Measurements from ENCODE around the gene KCNJ15. TPM values are rescaled to one million over a fixed set of nuclear protein-coding genes. Genes with fewer than 3 reads are reported as not detected.

The KCNJ15 gene
- total RNA-seq, 6 experiments from 2014 or later: 0.33 to 1.2 (median 0.50) TPM

GRCh38 chr21:38264571-38264970 is 7.8 kb downstream of the KCNJ15 start:
- no peak for DNase-seq
- H3K4me1 Mint-ChIP-seq (ENCODE audit: low read depth): peaks cover 94% of the 10 kb centered on the region
- H3K27ac Mint-ChIP-seq: no peak overlapping the region; the same call in 1 of the 2 replicates
- H3K9me3 Mint-ChIP-seq: no peaks in the 10 kb centered on the region
- no peak overlapping the region for H3K4me3 Mint-ChIP-seq
- H3K27me3 Mint-ChIP-seq (ENCODE audit: insufficient read depth): no peaks in the 10 kb centered on the region; the same call in 1 of the 2 replicates
- TF ChIP-seq CTCF (IDR thresholded peaks at IDR 0.05): no peak
- H3K36me3 Mint-ChIP-seq (ENCODE audit: low read depth): peaks cover 4% of the 10 kb centered on the region; the same call in 1 of the 2 replicates

DNA sequence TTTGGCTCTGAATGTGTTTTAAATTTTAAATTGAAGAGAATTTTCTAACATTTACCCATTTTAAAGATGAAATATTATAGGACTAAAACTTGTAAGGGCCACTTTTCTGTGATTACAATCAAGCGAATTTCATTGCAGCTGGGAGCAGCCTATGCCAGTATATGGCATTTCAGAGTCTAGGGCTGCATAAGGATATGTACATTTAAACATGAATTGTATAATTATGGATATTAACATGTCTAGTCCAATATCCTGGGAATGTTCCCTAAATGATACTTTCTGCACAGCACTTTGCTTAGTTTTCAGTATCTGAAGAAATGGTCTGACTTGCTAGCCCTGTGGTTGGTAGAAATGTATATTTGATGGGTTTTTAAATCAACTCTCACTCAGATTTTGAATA is 8.4 kb downstream of the KCNJ15 start:
- peaks cover 96% of the 10 kb centered on the region for H3K4me1 Mint-ChIP-seq (ENCODE audit: low read depth)
- no peak for TF ChIP-seq CTCF (IDR thresholded peaks at IDR 0.05)
- DNase-seq: no peak
- H3K4me3 Mint-ChIP-seq: no peak overlapping the region
- H3K9me3 Mint-ChIP-seq: no peaks in the 10 kb centered on the region
- no peak overlapping the region for H3K27ac Mint-ChIP-seq
- peaks cover 4% of the 10 kb centered on the region; the same call in 1 of the 2 replicates for H3K36me3 Mint-ChIP-seq (ENCODE audit: low read depth)
- H3K27me3 Mint-ChIP-seq (ENCODE audit: insufficient read depth): no peaks in the 10 kb centered on the region

DNA sequence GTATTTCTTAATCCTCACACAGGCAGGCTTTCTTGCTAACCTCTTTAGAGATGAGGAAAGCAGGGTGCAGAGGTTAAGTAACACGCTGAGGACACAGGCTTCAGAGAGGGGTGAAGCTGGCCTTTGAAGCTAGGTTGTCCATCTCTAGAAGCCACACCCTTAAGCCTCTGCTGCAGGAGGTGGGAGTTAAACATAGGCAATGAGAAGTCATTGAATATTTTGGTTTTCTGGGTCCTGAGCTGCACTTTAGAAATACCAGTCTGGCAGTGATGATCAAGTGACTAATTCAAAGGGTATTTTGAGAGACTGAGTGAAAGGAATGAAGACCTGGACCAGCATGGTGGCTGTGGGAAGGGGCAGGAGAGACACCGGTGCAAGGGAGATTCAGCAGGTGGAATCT is 9.9 kb downstream of the KCNJ15 start:
- DNase-seq: peak; percentile 57
- no peak for TF ChIP-seq CTCF (IDR thresholded peaks at IDR 0.05)
- Mint-ChIP-seq H3K27me3 (ENCODE audit: insufficient read depth) (no peaks in the 10 kb centered on the region), H3K27ac (peak overlapping the region; percentile 83), H3K9me3 (no peaks in the 10 kb centered on the region), H3K36me3 (ENCODE audit: low read depth) (peaks cover 4% of the 10 kb centered on the region; the same call in 1 of the 2 replicates), H3K4me1 (ENCODE audit: low read depth) (peaks cover 87% of the 10 kb centered on the region), H3K4me3 (peak overlapping the region; percentile 68)

DNA sequence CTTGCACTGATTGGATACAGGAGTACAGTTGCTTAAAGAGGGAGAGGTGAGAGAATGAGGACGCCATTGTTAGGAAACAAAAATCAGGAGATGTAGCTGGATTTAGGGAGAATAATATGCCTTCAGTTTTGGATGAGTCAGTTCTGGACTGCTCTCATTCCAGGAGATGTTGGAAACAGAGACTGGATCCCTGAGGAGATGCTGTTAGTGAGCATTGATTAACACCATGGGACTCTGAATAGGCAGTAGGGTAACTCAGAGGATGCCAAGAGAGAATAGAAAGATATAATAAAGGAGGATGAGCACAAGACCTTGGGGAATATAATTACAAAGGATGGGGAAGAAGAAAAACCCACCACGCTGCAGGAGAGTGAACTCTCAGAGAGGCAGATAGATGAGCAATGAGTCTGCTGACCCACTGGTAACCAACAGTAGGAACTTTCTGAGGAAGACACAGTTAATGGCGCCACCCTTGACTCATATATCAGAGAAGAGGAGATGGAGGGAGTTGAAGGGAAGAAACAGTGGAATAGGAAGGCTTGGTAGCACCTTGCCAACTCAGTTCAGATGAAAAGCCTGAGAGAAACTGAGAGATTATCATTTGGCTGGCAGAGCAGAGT is 10.5 kb downstream of the KCNJ15 start:
- peaks cover 4% of the 10 kb centered on the region; the same call in 1 of the 2 replicates for H3K36me3 Mint-ChIP-seq (ENCODE audit: low read depth)
- H3K4me3 Mint-ChIP-seq: peak overlapping the region; percentile 68
- peak overlapping the region; percentile 83 for H3K27ac Mint-ChIP-seq
- H3K27me3 Mint-ChIP-seq (ENCODE audit: insufficient read depth): no peaks in the 10 kb centered on the region
- H3K4me1 Mint-ChIP-seq (ENCODE audit: low read depth): peaks cover 81% of the 10 kb centered on the region
- H3K9me3 Mint-ChIP-seq: no peaks in the 10 kb centered on the region
- no peak for DNase-seq
- no peak for TF ChIP-seq CTCF (IDR thresholded peaks at IDR 0.05)

DNA sequence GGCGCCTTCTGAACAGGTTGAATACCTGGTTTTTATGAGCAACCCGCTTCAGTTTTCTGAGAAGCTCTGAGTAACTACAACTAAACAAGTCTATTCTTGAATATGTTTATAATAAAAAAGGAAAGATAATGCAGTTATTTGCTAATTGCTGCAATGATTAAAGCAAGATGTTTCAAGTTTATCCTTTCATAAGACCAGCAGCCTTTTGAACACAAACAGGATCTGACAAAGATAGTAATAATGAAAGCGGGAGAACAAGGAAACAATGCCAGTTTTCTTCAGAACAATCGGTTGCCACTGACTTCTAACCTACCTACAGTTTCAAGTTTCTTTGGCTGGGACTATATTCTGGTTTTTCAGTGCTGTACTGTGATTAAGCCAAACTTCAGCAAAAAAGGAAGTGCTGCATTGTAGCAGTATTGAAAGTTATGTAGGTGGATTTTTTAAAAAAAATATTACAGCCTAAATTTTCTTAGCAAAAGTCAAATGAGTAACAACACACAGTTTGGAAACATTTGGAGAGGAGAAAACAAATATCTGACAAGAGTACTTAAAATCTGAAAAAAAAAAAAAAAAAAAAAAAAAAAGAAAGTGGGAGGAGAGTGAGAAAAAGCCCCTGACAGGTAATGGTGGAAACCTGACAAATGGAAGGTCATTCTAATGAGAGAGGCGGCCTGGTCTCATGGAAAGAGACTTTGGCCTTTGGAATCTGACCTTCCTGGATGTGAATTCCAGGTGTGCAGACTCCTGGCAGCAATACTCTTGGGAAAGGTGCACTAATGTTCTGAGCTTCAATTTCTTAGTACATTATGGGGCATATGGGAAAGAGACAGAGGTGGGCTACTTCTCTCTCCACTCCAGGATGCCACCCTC is 11.4 kb downstream of the KCNJ15 start:
- H3K9me3 Mint-ChIP-seq: no peaks in the 10 kb centered on the region
- peak overlapping the region; percentile 41 for H3K4me3 Mint-ChIP-seq
- peak; percentile 28 for DNase-seq

More for the DNA sequence above, 11.4 kb downstream of the KCNJ15 start:
- Mint-ChIP-seq H3K27ac (peak overlapping the region; percentile 83), H3K36me3 (ENCODE audit: low read depth) (peaks cover 4% of the 10 kb centered on the region; the same call in 1 of the 2 replicates), H3K27me3 (ENCODE audit: insufficient read depth) (no peaks in the 10 kb centered on the region), H3K4me1 (ENCODE audit: low read depth) (peaks cover 74% of the 10 kb centered on the region)
- no peak for TF ChIP-seq CTCF (IDR thresholded peaks at IDR 0.05)

Measured in HFFc6 (cell line).